Measurements from ENCODE around the gene DOCK10. TPM values are rescaled to one million over a fixed set of nuclear protein-coding genes. Genes with fewer than 3 reads are reported as not detected.
"Not testable (repeated sequence)": the region's sequence is repeated elsewhere in the genome, so short reads cannot be mapped to it uniquely, and the experiment has no call there.

The DOCK10 gene
- total RNA-seq, 1 experiment from 2014 or later: 28.9 TPM

DNA sequence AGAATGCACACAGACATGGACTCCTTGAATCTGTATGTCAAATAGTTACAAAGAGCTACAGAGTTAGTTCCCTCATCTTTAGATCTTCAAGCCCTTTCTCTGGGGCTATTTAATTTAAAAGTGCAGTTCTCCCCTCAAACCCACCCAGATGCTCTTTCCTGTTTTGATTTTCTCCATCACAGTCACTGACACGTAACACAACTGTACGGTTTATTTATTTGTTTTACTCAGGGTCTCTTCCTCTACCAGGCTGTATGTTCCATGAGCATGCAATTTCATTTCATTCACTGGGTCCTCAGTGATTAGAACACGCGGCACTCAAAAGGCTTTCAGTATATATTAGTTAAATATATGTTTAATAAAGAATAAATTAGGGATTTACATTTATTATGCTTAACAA lies 94.7 kb downstream of the DOCK10 start:
- no peak overlapping the region for H3K4me3 ChIP-seq
- H3F3A ChIP-seq (ENCODE audit: insufficient read depth, low read depth): no peaks in the 10 kb centered on the region
- intact Hi-C loops (cut with micrococcal nuclease; ENCODE audit: unreplicated experiment): no loop called here
- no peak for DNase-seq
- no peaks in the 10 kb centered on the region for H3K4me1 ChIP-seq (replicated peaks; ENCODE audit: insufficient read depth)
- CTCF ChIA-PET: no interaction called here
- no peaks in the 10 kb centered on the region for H4K20me1 ChIP-seq (ENCODE audit: insufficient read depth)
- H3K9me2 ChIP-seq (ENCODE audit: insufficient read depth): 0 out of 2 replicates have a peak, but pooled peaks cover 3% of the 10 kb centered on the region
- no peaks in the 10 kb centered on the region for H3K79me2 ChIP-seq (ENCODE audit: low read depth)
- no peak overlapping the region for H3K27ac ChIP-seq
- H3K9me3 ChIP-seq (ENCODE audit: insufficient read depth, low read depth): no peaks in the 10 kb centered on the region
- no peaks in the 10 kb centered on the region for H3K36me3 ChIP-seq (ENCODE audit: low read depth)
- no TSS peak for BruUV-seq (replicated peaks)
- no peak overlapping the region for H3K4me2 ChIP-seq
- H3K27me3 ChIP-seq (ENCODE audit: insufficient read depth, low read depth): no peaks in the 10 kb centered on the region
- POLR2A ChIA-PET (ENCODE audit: unreplicated experiment): no interaction called here
- H2AFZ ChIP-seq: no peak overlapping the region
- TF ChIP-seq EZH2 (IDR thresholded peaks at IDR 0.05; ENCODE audit: low read depth): no peak
- TF ChIP-seq CTCF (conservative IDR thresholded peaks at IDR 0.05): no peak

DNA sequence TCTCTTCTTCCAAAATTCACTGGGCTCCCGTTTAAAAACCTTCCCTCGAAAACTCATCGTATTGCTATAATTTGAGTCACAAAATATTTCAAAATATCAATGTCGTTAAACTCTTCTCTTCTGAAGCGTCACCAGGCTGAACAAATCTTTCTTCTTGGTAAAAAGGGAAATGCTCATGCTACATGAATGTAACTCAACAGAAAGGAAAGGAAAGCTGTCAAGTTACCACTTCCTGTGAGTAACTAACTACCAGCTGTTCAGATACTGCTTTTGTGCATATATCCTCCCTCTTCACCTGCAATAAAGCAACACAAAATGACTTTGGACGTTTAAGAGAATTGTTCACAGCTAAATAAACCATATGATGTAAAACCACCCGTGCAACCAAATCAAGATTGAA lies 95.4 kb downstream of the DOCK10 start:
- Histone ChIP-seq H3K36me3 (ENCODE audit: low read depth) (no peaks in the 10 kb centered on the region), H3K79me2 (ENCODE audit: low read depth) (no peaks in the 10 kb centered on the region), H2AFZ (peak overlapping the region; percentile 6; the same call in 1 of the 2 replicates), H3K27ac (no peak overlapping the region), H3K9me3 (ENCODE audit: insufficient read depth, low read depth) (no peaks in the 10 kb centered on the region), H3K9me2 (ENCODE audit: insufficient read depth) (0 out of 2 replicates have a peak, but pooled peaks cover 3% of the 10 kb centered on the region), H3K4me1 (replicated peaks; ENCODE audit: insufficient read depth) (no peaks in the 10 kb centered on the region), H3K4me2 (no peak overlapping the region), H3K27me3 (ENCODE audit: insufficient read depth, low read depth) (no peaks in the 10 kb centered on the region), H3K4me3 (no peak overlapping the region), H4K20me1 (ENCODE audit: insufficient read depth) (no peaks in the 10 kb centered on the region), H3F3A (ENCODE audit: insufficient read depth, low read depth) (no peaks in the 10 kb centered on the region)
- DNase-seq: no peak
- ChIA-PET CTCF (no interaction called here), POLR2A (ENCODE audit: unreplicated experiment) (no interaction called here)
- no TSS peak for BruUV-seq (replicated peaks)
- intact Hi-C loops (cut with micrococcal nuclease; ENCODE audit: unreplicated experiment): no loop called here
- TF ChIP-seq CTCF (conservative IDR thresholded peaks at IDR 0.05) (no peak), EZH2 (IDR thresholded peaks at IDR 0.05; ENCODE audit: low read depth) (no peak)

- CTCF ChIA-PET: no interaction called here
- intact Hi-C loops (cut with micrococcal nuclease; ENCODE audit: unreplicated experiment): no loop called here
- Histone ChIP-seq H2AFZ (no peak overlapping the region), H3K27me3 (ENCODE audit: insufficient read depth, low read depth) (no peaks in the 10 kb centered on the region), H3K4me2 (no peak overlapping the region), H3F3A (ENCODE audit: insufficient read depth, low read depth) (no peaks in the 10 kb centered on the region), H3K4me1 (replicated peaks; ENCODE audit: insufficient read depth) (no peaks in the 10 kb centered on the region), H3K36me3 (ENCODE audit: low read depth) (no peaks in the 10 kb centered on the region), H4K20me1 (ENCODE audit: insufficient read depth) (no peaks in the 10 kb centered on the region), H3K9me3 (ENCODE audit: insufficient read depth, low read depth) (no peaks in the 10 kb centered on the region), H3K4me3 (no peak overlapping the region), H3K79me2 (ENCODE audit: low read depth) (no peaks in the 10 kb centered on the region), H3K27ac (no peak overlapping the region), H3K9me2 (ENCODE audit: insufficient read depth) (0 out of 2 replicates have a peak, but pooled peaks cover 3% of the 10 kb centered on the region)
- TF ChIP-seq EZH2 (IDR thresholded peaks at IDR 0.05; ENCODE audit: low read depth) (no peak), CTCF (conservative IDR thresholded peaks at IDR 0.05) (no peak)
- POLR2A ChIA-PET (ENCODE audit: unreplicated experiment): no interaction called here
- no TSS peak for BruUV-seq (replicated peaks)
- no peak for DNase-seq
These were observed 97.3 kb downstream of the DOCK10 start for GRCh38 chr2:224944707-224945547.

- BruUV-seq (replicated peaks); DNase-seq; H3K4me1 ChIP-seq (replicated peaks; ENCODE audit: insufficient read depth); H3F3A ChIP-seq (ENCODE audit: insufficient read depth, low read depth); H3K4me2 ChIP-seq; intact Hi-C loops (cut with micrococcal nuclease; ENCODE audit: unreplicated experiment); H4K20me1 ChIP-seq (ENCODE audit: insufficient read depth); H3K27ac ChIP-seq; H3K36me3 ChIP-seq (ENCODE audit: low read depth); H3K27me3 ChIP-seq (ENCODE audit: insufficient read depth, low read depth); H2AFZ ChIP-seq; CTCF ChIA-PET; H3K4me3 ChIP-seq; H3K9me3 ChIP-seq (ENCODE audit: insufficient read depth, low read depth); H3K79me2 ChIP-seq (ENCODE audit: low read depth); H3K9me2 ChIP-seq (ENCODE audit: insufficient read depth): not testable (repeated sequence)
- POLR2A ChIA-PET (ENCODE audit: unreplicated experiment): interaction anchor here (0.6 to 0.7 kb wide), 2 partner anchors 28 to 83 kb away, joined by 3 read pairs; no protein-coding TSS in a partner anchor
These were observed 98.6 kb downstream of the DOCK10 start for GRCh38 chr2:224943601-224944041.

All from PC-9 (cell line).